ENCODE data around the gene LPAR2. TPM values are rescaled to one million over a fixed set of nuclear protein-coding genes. Genes with fewer than 3 reads are reported as not detected.

Gene LPAR2
- total and polyA plus RNA-seq, 10 of the 15 experiments (the other 5 are each of a cell fraction or from before 2014, with no cell fraction given), result 0.98 to 23.8 (median 10.2) TPM

GRCh38 chr19:19661675-19662251 is 33.7 kb upstream of the LPAR2 start:
- RAD21 ChIA-PET (ENCODE audit: unreplicated experiment), result interaction anchor here (0.7 to 2.3 kb wide), 16 partner anchors 12 to 1114 kb away, joined by 3 to 13 read pairs (median 4); partner anchors contain the start of genes GMIP, ZNF14, ZNF253 and ZNF506
- ATAC-seq (peak; percentile 83), DNase-seq (ENCODE audit: low read depth, low spot score) (peak; percentile 93), FAIRE-seq (peak; percentile 95)
- no peaks in the 10 kb centered on the region; the same call in 1 of the 3 replicates for H3K9me3 ChIP-seq (replicated peaks; ENCODE audit: control insufficient read depth, insufficient read depth, low read length)
- H3K27ac ChIP-seq (ENCODE audit: control insufficient read depth, insufficient read depth), result peak overlapping the region; percentile 97
- H3K79me2 ChIP-seq (ENCODE audit: control insufficient read depth, insufficient read depth, low read length), result peaks cover 40% of the 10 kb centered on the region
- in situ Hi-C loops (cut with MboI) (loop anchor here (10.0 kb wide), 1 partner anchor 1363 kb away; the partner anchor contains the start of gene ZNF430), intact Hi-C loops (cut with micrococcal nuclease; ENCODE audit: unreplicated experiment) (loop anchor here (2.0 to 10.0 kb wide), 4 partner anchors 63 to 243 kb away; partner anchors contain the start of genes ZNF253, ZNF506 and ZNF93)
- H3K27me3 ChIP-seq (replicated peaks in 1 of 2; ENCODE audit: control insufficient read depth in 2 of 2, insufficient read depth in 2 of 2, low read length in 1 of 2), result no peaks in the 10 kb centered on the region
- 4% methylated on average over 18 of the region's 18 CpGs for WGBS (ENCODE audit: insufficient coverage, insufficient replicate concordance, low lambda C conversion rate, missing lambda C conversion rate)
- POLR2A ChIA-PET, result interaction anchor here (0.5 to 3.9 kb wide), 17 partner anchors 9 to 1359 kb away, joined by 3 to 18 read pairs (median 6); partner anchors contain the start of genes GMIP, LPAR2, NDUFA13 and ZNF14
- peak overlapping the region; percentile 77 for H3K4me2 ChIP-seq (ENCODE audit: control insufficient read depth, insufficient read depth)
- SMC1A ChIA-PET (ENCODE audit: uncharacterized antibody, unreplicated experiment), result interaction anchor here (0.6 to 2.2 kb wide), 18 partner anchors 18 to 240 kb away, joined by 3 to 10 read pairs (median 4); partner anchors contain the start of genes GMIP, ZNF253, ZNF506 and ZNF93
- BruUV-seq (replicated peaks), result no TSS peak
- peak overlapping the region; percentile 92 for H3K9ac ChIP-seq (ENCODE audit: control insufficient read depth, insufficient read depth, low read length)
- peaks cover 18 to 23% of the 10 kb centered on the region in 2 experiments for H3K36me3 ChIP-seq (ENCODE audit: control insufficient read depth in 2 of 2, insufficient read depth in 2 of 2, low read length in 1 of 2)
- peaks cover 4% of the 10 kb centered on the region; the same call in 1 of the 2 replicates for H3K4me1 ChIP-seq (ENCODE audit: control insufficient read depth, insufficient read depth, low read length)
- peak overlapping the region; percentile 87 for H3K4me3 ChIP-seq
- H4K20me1 ChIP-seq (ENCODE audit: control insufficient read depth, insufficient read depth), result no peaks in the 10 kb centered on the region
- H2AFZ ChIP-seq (ENCODE audit: control insufficient read depth, low read depth, low read length), result no peak overlapping the region
- CTCF ChIA-PET, result interaction anchor here (0.8 to 3.5 kb wide), 6 partner anchors 18 to 240 kb away, joined by 3 to 28 read pairs (median 6); partner anchors contain the start of gene GMIP
- TF ChIP-seq RAD21 (IDR thresholded peaks at IDR 0.05; ENCODE audit: insufficient read depth, low read depth, low read length) (no peak), E4F1 (IDR thresholded peaks at IDR 0.05; ENCODE audit: borderline replicate concordance, partially characterized antibody) (no peak), HDGF (IDR thresholded peaks at IDR 0.05) (peak; percentile 63; the same call in 1 of the 2 replicates), PML (IDR thresholded peaks at IDR 0.05; ENCODE audit: low read length) (peak; percentile 46; the same call in 1 of the 2 replicates), YY1 (IDR thresholded peaks at IDR 0.05; ENCODE audit: low read depth, low read length) (peak; percentile 93), ZNF622 (IDR thresholded peaks at IDR 0.05) (no peak), PAX5 (IDR thresholded peaks at IDR 0.05; ENCODE audit: borderline replicate concordance, low read depth, low read length) (peak; percentile 27; the same call in 1 of the 2 replicates), RELB (IDR thresholded peaks at IDR 0.05; ENCODE audit: low read depth) (peak; percentile 72; the same call in 1 of the 2 replicates), KLF5 (IDR thresholded peaks at IDR 0.05; ENCODE audit: partially characterized antibody) (peak; percentile 53), IRF4 (IDR thresholded peaks at IDR 0.05; ENCODE audit: low read depth, low read length) (peak; percentile 52; the same call in 1 of the 2 replicates)
- TF ChIP-seq, protein P1, sequence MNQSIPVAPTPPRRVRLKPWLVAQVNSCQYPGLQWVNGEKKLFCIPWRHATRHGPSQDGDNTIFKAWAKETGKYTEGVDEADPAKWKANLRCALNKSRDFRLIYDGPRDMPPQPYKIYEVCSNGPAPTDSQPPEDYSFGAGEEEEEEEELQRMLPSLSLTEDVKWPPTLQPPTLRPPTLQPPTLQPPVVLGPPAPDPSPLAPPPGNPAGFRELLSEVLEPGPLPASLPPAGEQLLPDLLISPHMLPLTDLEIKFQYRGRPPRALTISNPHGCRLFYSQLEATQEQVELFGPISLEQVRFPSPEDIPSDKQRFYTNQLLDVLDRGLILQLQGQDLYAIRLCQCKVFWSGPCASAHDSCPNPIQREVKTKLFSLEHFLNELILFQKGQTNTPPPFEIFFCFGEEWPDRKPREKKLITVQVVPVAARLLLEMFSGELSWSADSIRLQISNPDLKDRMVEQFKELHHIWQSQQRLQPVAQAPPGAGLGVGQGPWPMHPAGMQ (IDR thresholded peaks at IDR 0.05; ENCODE audit: borderline replicate concordance), result no peak
- TF ChIP-seq, protein P2, sequence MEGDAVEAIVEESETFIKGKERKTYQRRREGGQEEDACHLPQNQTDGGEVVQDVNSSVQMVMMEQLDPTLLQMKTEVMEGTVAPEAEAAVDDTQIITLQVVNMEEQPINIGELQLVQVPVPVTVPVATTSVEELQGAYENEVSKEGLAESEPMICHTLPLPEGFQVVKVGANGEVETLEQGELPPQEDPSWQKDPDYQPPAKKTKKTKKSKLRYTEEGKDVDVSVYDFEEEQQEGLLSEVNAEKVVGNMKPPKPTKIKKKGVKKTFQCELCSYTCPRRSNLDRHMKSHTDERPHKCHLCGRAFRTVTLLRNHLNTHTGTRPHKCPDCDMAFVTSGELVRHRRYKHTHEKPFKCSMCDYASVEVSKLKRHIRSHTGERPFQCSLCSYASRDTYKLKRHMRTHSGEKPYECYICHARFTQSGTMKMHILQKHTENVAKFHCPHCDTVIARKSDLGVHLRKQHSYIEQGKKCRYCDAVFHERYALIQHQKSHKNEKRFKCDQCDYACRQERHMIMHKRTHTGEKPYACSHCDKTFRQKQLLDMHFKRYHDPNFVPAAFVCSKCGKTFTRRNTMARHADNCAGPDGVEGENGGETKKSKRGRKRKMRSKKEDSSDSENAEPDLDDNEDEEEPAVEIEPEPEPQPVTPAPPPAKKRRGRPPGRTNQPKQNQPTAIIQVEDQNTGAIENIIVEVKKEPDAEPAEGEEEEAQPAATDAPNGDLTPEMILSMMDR (IDR thresholded peaks at IDR 0.05 in 2 of 3, conservative IDR thresholded peaks at IDR 0.05 in 1 of 3; ENCODE audit: control insufficient read depth in 2 of 3, extremely low read depth in 1 of 3, insufficient read depth in 1 of 3, low read depth in 3 of 3, low read length in 3 of 3), result no peak
- TF ChIP-seq, protein P3, sequence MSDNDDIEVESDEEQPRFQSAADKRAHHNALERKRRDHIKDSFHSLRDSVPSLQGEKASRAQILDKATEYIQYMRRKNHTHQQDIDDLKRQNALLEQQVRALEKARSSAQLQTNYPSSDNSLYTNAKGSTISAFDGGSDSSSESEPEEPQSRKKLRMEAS (IDR thresholded peaks at IDR 0.05; ENCODE audit: low read depth, low read length), result peak; percentile 8; the same call in 1 of the 2 replicates

Measured in GM12878 (cell line).